Measurements from ENCODE around the gene NEU1. TPM values are rescaled to one million over a fixed set of nuclear protein-coding genes. Genes with fewer than 3 reads are reported as not detected.

The NEU1 gene
- total and polyA plus RNA-seq, 2 of the 8 experiments (the other 6 are each of a cell fraction or from before 2014, with no cell fraction given) = 41.2 to 72.1 TPM

DNA sequence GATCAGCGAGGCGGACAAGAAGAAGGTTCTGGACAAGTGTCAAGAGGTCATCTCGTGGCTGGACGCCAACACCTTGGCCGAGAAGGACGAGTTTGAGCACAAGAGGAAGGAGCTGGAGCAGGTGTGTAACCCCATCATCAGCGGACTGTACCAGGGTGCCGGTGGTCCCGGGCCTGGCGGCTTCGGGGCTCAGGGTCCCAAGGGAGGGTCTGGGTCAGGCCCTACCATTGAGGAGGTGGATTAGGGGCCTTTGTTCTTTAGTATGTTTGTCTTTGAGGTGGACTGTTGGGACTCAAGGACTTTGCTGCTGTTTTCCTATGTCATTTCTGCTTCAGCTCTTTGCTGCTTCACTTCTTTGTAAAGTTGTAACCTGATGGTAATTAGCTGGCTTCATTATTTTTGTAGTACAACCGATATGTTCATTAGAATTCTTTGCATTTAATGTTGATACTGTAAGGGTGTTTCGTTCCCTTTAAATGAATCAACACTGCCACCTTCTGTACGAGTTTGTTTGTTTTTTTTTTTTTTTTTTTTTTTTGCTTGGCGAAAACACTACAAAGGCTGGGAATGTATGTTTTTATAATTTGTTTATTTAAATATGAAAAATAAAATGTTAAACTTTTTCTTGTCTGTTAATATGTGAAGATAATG is 32.9 kb downstream of the NEU1 start:
- H2AFZ ChIP-seq (ENCODE audit: low read length) = no peak overlapping the region
- no peak overlapping the region for H2BK15ac ChIP-seq (ENCODE audit: low read length)
- H4K20me1 ChIP-seq (replicated peaks in 1 of 2; ENCODE audit: control insufficient read depth in 1 of 2, insufficient read depth in 2 of 2, low read length in 2 of 2) = peaks cover 0 to 3% of the 10 kb centered on the region in 2 experiments
- H2BK120ac ChIP-seq (replicated peaks; ENCODE audit: low read depth, low read length) = no peak overlapping the region
- no peak for DNase-seq (ENCODE audit: low read depth in 1 of 2, low spot score in 2 of 2)
- H2BK12ac ChIP-seq (ENCODE audit: low read depth, low read length) = no peak overlapping the region
- H3K27ac ChIP-seq (ENCODE audit: low read depth, low read length) = no peak overlapping the region
- no peak overlapping the region for H3K4ac ChIP-seq (replicated peaks; ENCODE audit: insufficient read length, low read depth, low read length)
- H3K4me3 ChIP-seq (ENCODE audit: extremely low read depth in 1 of 4, insufficient read depth in 2 of 4, low read depth in 3 of 4, low read length in 4 of 4) = peak overlapping the region; percentile 60 to 91 (median 80)
- H3K18ac ChIP-seq (ENCODE audit: extremely low read depth, low read length) = no peak overlapping the region
- no peak overlapping the region for H2BK20ac ChIP-seq (ENCODE audit: low read length)
- no peak overlapping the region for H4K91ac ChIP-seq (replicated peaks; ENCODE audit: insufficient read length, low read length)
- peak overlapping the region in 1 of 4 experiments; percentile 70; a peak in 1 of 7 replicates for H3K9ac ChIP-seq (replicated peaks in 1 of 4; ENCODE audit: extremely low read depth in 1 of 4, low read depth in 3 of 4, low read length in 3 of 4)
- H4K5ac ChIP-seq (ENCODE audit: insufficient read length, low read depth, low read length) = no peak overlapping the region
- ChIA-PET POLR2A (ENCODE audit: partially characterized antibody) (interaction anchor here (0.8 to 11.4 kb wide), 16 partner anchors 8 to 208 kb away, joined by 3 to 189 read pairs (median 4); partner anchors contain the start of genes BAG6, LY6G5C, LY6G6C and MPIG6B), CTCF (ENCODE audit: partially characterized antibody) (interaction anchor here (1.0 to 3.5 kb wide), 37 partner anchors 8 to 178 kb away, joined by 3 to 27 read pairs (median 5); partner anchors contain the start of genes BAG6, CLIC1, LSM2 and LY6G5C)
- H3K79me2 ChIP-seq (ENCODE audit: control insufficient read depth in 1 of 2, insufficient read depth in 2 of 2, low read length in 2 of 2) = peaks cover 0 to 23% of the 10 kb centered on the region in 2 experiments; a peak in 2 of 4 replicates
- peaks cover 2% of the 10 kb centered on the region; the same call in 1 of the 2 replicates for H3K79me1 ChIP-seq (ENCODE audit: low read depth, low read length)
- WGBS, 2 experiments (ENCODE audit: extremely low coverage in 1 of 2, insufficient coverage in 1 of 2, insufficient read length in 1 of 2, insufficient replicate concordance in 2 of 2, low coverage in 1 of 2, low lambda C conversion rate in 2 of 2, missing lambda C conversion rate in 1 of 2) = 20% methylated on average over 12 of the region's 15 CpGs; no CpG with 5 or more reads in 1 of the 2 experiments
- no peaks in the 10 kb centered on the region for H3K9me3 ChIP-seq (ENCODE audit: insufficient read depth in 2 of 2, low read depth in 1 of 2, low read length in 1 of 2)
- H2BK5ac ChIP-seq (ENCODE audit: low read depth, low read length) = no peak overlapping the region
- no peak for FAIRE-seq
- TF ChIP-seq SIN3A (conservative IDR thresholded peaks at IDR 0.05 in 1 of 2, IDR thresholded peaks at IDR 0.05 in 1 of 2; ENCODE audit: low read depth in 1 of 2, low read length in 2 of 2) (peak in 1 of 2 experiments; percentile 57; a peak in 1 of 4 replicates), RAD21 (IDR thresholded peaks at IDR 0.05 in 1 of 2, conservative IDR thresholded peaks at IDR 0.05 in 1 of 2; ENCODE audit: low read depth in 2 of 2, low read length in 2 of 2) (peak; percentile 58 to 73), CBX8 (IDR thresholded peaks at IDR 0.05; ENCODE audit: borderline replicate concordance, low read depth, low read length) (no peak), CHD2 (IDR thresholded peaks at IDR 0.05; ENCODE audit: low read length) (no peak), KDM5A (IDR thresholded peaks at IDR 0.05; ENCODE audit: low read length) (peak; percentile 73; the same call in 1 of the 2 replicates)
- TF ChIP-seq, protein P1, sequence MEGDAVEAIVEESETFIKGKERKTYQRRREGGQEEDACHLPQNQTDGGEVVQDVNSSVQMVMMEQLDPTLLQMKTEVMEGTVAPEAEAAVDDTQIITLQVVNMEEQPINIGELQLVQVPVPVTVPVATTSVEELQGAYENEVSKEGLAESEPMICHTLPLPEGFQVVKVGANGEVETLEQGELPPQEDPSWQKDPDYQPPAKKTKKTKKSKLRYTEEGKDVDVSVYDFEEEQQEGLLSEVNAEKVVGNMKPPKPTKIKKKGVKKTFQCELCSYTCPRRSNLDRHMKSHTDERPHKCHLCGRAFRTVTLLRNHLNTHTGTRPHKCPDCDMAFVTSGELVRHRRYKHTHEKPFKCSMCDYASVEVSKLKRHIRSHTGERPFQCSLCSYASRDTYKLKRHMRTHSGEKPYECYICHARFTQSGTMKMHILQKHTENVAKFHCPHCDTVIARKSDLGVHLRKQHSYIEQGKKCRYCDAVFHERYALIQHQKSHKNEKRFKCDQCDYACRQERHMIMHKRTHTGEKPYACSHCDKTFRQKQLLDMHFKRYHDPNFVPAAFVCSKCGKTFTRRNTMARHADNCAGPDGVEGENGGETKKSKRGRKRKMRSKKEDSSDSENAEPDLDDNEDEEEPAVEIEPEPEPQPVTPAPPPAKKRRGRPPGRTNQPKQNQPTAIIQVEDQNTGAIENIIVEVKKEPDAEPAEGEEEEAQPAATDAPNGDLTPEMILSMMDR (IDR thresholded peaks at IDR 0.05; ENCODE audit: control extremely low read depth in 1 of 3, insufficient read depth in 1 of 3, low read depth in 1 of 3, low read length in 3 of 3) = peak in 1 of 3 experiments; percentile 14; a peak in 1 of 4 replicates
- H3K4me1 ChIP-seq (replicated peaks in 1 of 4; ENCODE audit: control insufficient read depth in 3 of 4, insufficient read depth in 4 of 4, low read length in 3 of 4) = peaks cover 4 to 12% (median 9%) of the 10 kb centered on the region in 4 experiments; a peak in 6 of 7 replicates
- H3K56ac ChIP-seq (replicated peaks; ENCODE audit: insufficient read length, low read depth, low read length) = no peak overlapping the region
- H3K23me2 ChIP-seq (ENCODE audit: low read depth, low read length) = peaks cover 13% of the 10 kb centered on the region
- no peak overlapping the region for H3K23ac ChIP-seq (ENCODE audit: insufficient read length)
- H3K14ac ChIP-seq (ENCODE audit: insufficient read length) = no peak overlapping the region
- H3K4me2 ChIP-seq (ENCODE audit: insufficient read depth in 1 of 2, low read depth in 2 of 2, low read length in 2 of 2) = peak overlapping the region; percentile 81 to 89
- H2AK5ac ChIP-seq (ENCODE audit: low read depth, low read length) = no peak overlapping the region
- H4K8ac ChIP-seq (ENCODE audit: extremely low read depth, insufficient read depth, low read length) = no peak overlapping the region
- H3K36me3 ChIP-seq (ENCODE audit: control insufficient read depth in 2 of 4, insufficient read depth in 4 of 4, low read length in 3 of 4) = no peaks in the 10 kb centered on the region
- H3K27me3 ChIP-seq (replicated peaks in 1 of 4; ENCODE audit: control insufficient read depth in 3 of 4, extremely low read depth in 1 of 4, insufficient read depth in 3 of 4, low read length in 3 of 4) = no peaks in the 10 kb centered on the region
